HEK293T (cell line): ENCODE measurements around the gene RASSF5.

Experiments
- ARNT ChIP-seq: fragments of 450-650 bp; IDR thresholded peaks from 2 replicates; pipeline ENCODE4 v1.6.1; 2017; ENCODE audit warnings: mild to moderate bottlenecking
- BHLHE40 ChIP-seq: fragments of 450-650 bp; IDR thresholded peaks from 2 replicates; pipeline ENCODE4 v1.6.1; 2016; ENCODE audit warnings: mild to moderate bottlenecking, moderate library complexity, borderline replicate concordance
- CTBP1 ChIP-seq: fragments of 450-650 bp; IDR thresholded peaks from 2 replicates; pipeline ENCODE4 v1.6.1; 2016; ENCODE audit warnings: borderline replicate concordance
- FOXA1 ChIP-seq: fragments of 450-650 bp; IDR thresholded peaks from 2 replicates; pipeline ENCODE4 v1.6.1; 2016; ENCODE audit warnings: mild to moderate bottlenecking
- FOXK2 ChIP-seq: fragments of 450-650 bp; IDR thresholded peaks from 2 replicates; pipeline ENCODE4 v1.6.1; 2016; ENCODE audit warnings: mild to moderate bottlenecking
- FOXM1 ChIP-seq: fragments of 450-650 bp; IDR thresholded peaks from 2 replicates; pipeline ENCODE4 v1.6.1; 2017; ENCODE audit warnings: mild to moderate bottlenecking, borderline replicate concordance
- TARDBP ChIP-seq: fragments of 450-650 bp; IDR thresholded peaks from 2 replicates; pipeline ENCODE4 v1.6.1; 2016

- TF ChIP-seq FOXM1, result no peak
- TF ChIP-seq FOXA1, result no peak
- no peak for TF ChIP-seq BHLHE40
- no peak for TF ChIP-seq FOXK2
- no peak for TF ChIP-seq ARNT
- no peak for TF ChIP-seq TARDBP
- no peak for TF ChIP-seq CTBP1
Observed at GRCh38 chr1:206551986-206552326, 44.6 kb downstream of the RASSF5 start.
